ENCODE results near the gene MYO7A. TPM values are rescaled to one million over a fixed set of nuclear protein-coding genes. Genes with fewer than 3 reads are reported as not detected.

Gene MYO7A
- polyA plus RNA-seq, 1 donor (not counting 4 experiments of a cell fraction or from before 2014, with no cell fraction given), result 0.75 TPM

- dilution Hi-C loops (cut with MboI; ENCODE audit: extremely low pct_ligation_motif_present, low sequenced_read_pairs), result no loop called here
- FAIRE-seq, result no peak
- H3K27ac ChIP-seq (ENCODE audit: control insufficient read depth, insufficient read depth, low read length), result no peak overlapping the region
Observed at GRCh38 chr11:77126861-77127234, 1.2 kb upstream of the MYO7A start.

GRCh38 chr11:77127235-77127911 lies 673 bp upstream of the MYO7A start:
- Histone ChIP-seq H3K4me3 (ENCODE audit: control insufficient read depth in 2 of 3, extremely low read depth in 1 of 3, insufficient read depth in 2 of 3, low read depth in 1 of 3, low read length in 3 of 3) (peak overlapping the region; percentile 8 to 58 (median 11)), H3K9me3 (ENCODE audit: control insufficient read depth, low read depth, low read length) (no peaks in the 10 kb centered on the region), H3K27me3 (ENCODE audit: control insufficient read depth, extremely low read depth, insufficient read depth, low read length) (no peaks in the 10 kb centered on the region), H3K4me1 (ENCODE audit: control insufficient read depth, extremely low read depth, insufficient read depth, low read length) (peaks cover 5% of the 10 kb centered on the region), H3K4me2 (ENCODE audit: control insufficient read depth, extremely low read depth, insufficient read depth, low read depth, low read length) (peak overlapping the region; percentile 71), H4K20me1 (ENCODE audit: control insufficient read depth, extremely low read depth, insufficient read depth, low read length) (no peaks in the 10 kb centered on the region), H3K36me3 (ENCODE audit: control insufficient read depth in 2 of 2, extremely low read depth in 1 of 2, insufficient read depth in 2 of 2, low read length in 2 of 2) (no peaks in the 10 kb centered on the region), H3K9me1 (ENCODE audit: control insufficient read depth, extremely low read depth, insufficient read depth, low read length) (no peaks in the 10 kb centered on the region), H3K27ac (ENCODE audit: control insufficient read depth, insufficient read depth, low read length) (no peak overlapping the region), H2AFZ (ENCODE audit: control insufficient read depth, low read length) (peak overlapping the region; percentile 3), H3K79me2 (ENCODE audit: control insufficient read depth, insufficient read depth, low read length) (no peaks in the 10 kb centered on the region), H3K9ac (ENCODE audit: control insufficient read depth, extremely low read depth, insufficient read depth, low read length) (no peak overlapping the region)
- no peak for TF ChIP-seq EZH2 (IDR thresholded peaks at IDR 0.05; ENCODE audit: low read length)
- TF ChIP-seq CTCF (optimal IDR thresholded peaks at IDR 0.05 in 1 of 3, IDR thresholded peaks at IDR 0.05 in 1 of 3, conservative IDR thresholded peaks at IDR 0.05 in 1 of 3; ENCODE audit: extremely low read depth in 1 of 3, insufficient read depth in 2 of 3, low read length in 3 of 3), result peak; percentile 84 to 100 (median 92)
- dilution Hi-C loops (cut with MboI; ENCODE audit: extremely low pct_ligation_motif_present, low sequenced_read_pairs), result no loop called here
- FAIRE-seq (no peak), DNase-seq (ENCODE audit: low read depth, low spot score) (no peak)

More at GRCh38 chr11:77126861-77127234, 1.2 kb upstream of the MYO7A start:
- Histone ChIP-seq H3K9me3 (ENCODE audit: control insufficient read depth, low read depth, low read length) (no peaks in the 10 kb centered on the region), H3K36me3 (ENCODE audit: control insufficient read depth in 2 of 2, extremely low read depth in 1 of 2, insufficient read depth in 2 of 2, low read length in 2 of 2) (no peaks in the 10 kb centered on the region), H3K9me1 (ENCODE audit: control insufficient read depth, extremely low read depth, insufficient read depth, low read length) (no peaks in the 10 kb centered on the region), H2AFZ (ENCODE audit: control insufficient read depth, low read length) (no peak overlapping the region), H3K9ac (ENCODE audit: control insufficient read depth, extremely low read depth, insufficient read depth, low read length) (no peak overlapping the region), H3K4me2 (ENCODE audit: control insufficient read depth, extremely low read depth, insufficient read depth, low read depth, low read length) (peak overlapping the region; percentile 71), H3K27me3 (ENCODE audit: control insufficient read depth, extremely low read depth, insufficient read depth, low read length) (no peaks in the 10 kb centered on the region), H3K4me3 (ENCODE audit: control insufficient read depth in 2 of 3, extremely low read depth in 1 of 3, insufficient read depth in 2 of 3, low read depth in 1 of 3, low read length in 3 of 3) (peak overlapping the region in 1 of 3 experiments; percentile 8), H3K4me1 (ENCODE audit: control insufficient read depth, extremely low read depth, insufficient read depth, low read length) (peaks cover 5% of the 10 kb centered on the region), H4K20me1 (ENCODE audit: control insufficient read depth, extremely low read depth, insufficient read depth, low read length) (no peaks in the 10 kb centered on the region), H3K79me2 (ENCODE audit: control insufficient read depth, insufficient read depth, low read length) (no peaks in the 10 kb centered on the region)
- no peak for DNase-seq (ENCODE audit: low read depth, low spot score)
- TF ChIP-seq EZH2 (IDR thresholded peaks at IDR 0.05; ENCODE audit: low read length) (no peak), CTCF (optimal IDR thresholded peaks at IDR 0.05 in 1 of 3, IDR thresholded peaks at IDR 0.05 in 1 of 3, conservative IDR thresholded peaks at IDR 0.05 in 1 of 3; ENCODE audit: extremely low read depth in 1 of 3, insufficient read depth in 2 of 3, low read length in 3 of 3) (no peak)

Measured in keratinocyte (primary cell).